Measurements from ENCODE around the gene SCT. TPM values are rescaled to one million over a fixed set of nuclear protein-coding genes. Genes with fewer than 3 reads are reported as not detected.

The SCT gene
- total and polyA plus RNA-seq, 2 experiments from 2014 or later: 2.6 TPM; not detected in 1

DNA sequence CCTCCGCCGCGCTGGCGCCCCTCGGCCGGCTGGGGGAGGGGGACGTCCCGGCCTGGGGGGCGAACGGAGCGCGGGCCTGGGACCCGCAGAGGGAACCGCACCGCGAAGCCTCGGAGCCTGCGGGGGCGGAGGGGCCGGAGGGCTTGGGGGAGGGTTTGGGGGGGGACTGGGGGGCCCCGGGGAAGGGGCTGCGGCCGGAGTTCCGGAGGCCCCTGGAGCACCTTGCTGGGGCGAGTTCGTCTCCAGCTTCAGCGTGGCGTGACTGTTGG lies 261 bp upstream of the SCT start:
- Mint-ChIP-seq H3K4me1 (peaks cover 21% of the 10 kb centered on the region), H3K36me3 (ENCODE audit: low read depth) (peaks cover 3% of the 10 kb centered on the region; the same call in 1 of the 3 replicates), H3K4me3 (peak overlapping the region; percentile 66; the same call in 2 of the 3 replicates), H3K27ac (no peak overlapping the region), H3K27me3 (ENCODE audit: insufficient read depth, low read depth, poor library complexity) (peaks cover 32% of the 10 kb centered on the region), H3K9me3 (peaks cover 15% of the 10 kb centered on the region)
- Histone ChIP-seq H3F3A (replicated peaks; ENCODE audit: low read depth) (0 out of 2 replicates have a peak, but pooled peaks cover 9% of the 10 kb centered on the region), H3K27me3 (ENCODE audit: insufficient read depth) (peaks cover 24% of the 10 kb centered on the region), H3K4me1 (ENCODE audit: insufficient read depth) (peaks cover 4% of the 10 kb centered on the region; the same call in 1 of the 2 replicates), H3K4me3 (peak overlapping the region; percentile 35; the same call in 1 of the 2 replicates), H3K79me2 (replicated peaks; ENCODE audit: insufficient read depth) (no peaks in the 10 kb centered on the region), H3K9me2 (ENCODE audit: insufficient read depth) (no peaks in the 10 kb centered on the region), H3K36me3 (ENCODE audit: insufficient read depth) (no peaks in the 10 kb centered on the region), H4K20me1 (replicated peaks; ENCODE audit: insufficient read depth) (no peaks in the 10 kb centered on the region), H2AFZ (no peak overlapping the region), H3K4me2 (no peak overlapping the region), H3K27ac (ENCODE audit: low read depth) (no peak overlapping the region)
- no peak for DNase-seq (ENCODE audit: low spot score)
- ATAC-seq: no peak
- TF ChIP-seq JUNB (IDR thresholded peaks at IDR 0.05; ENCODE audit: unreplicated experiment) (no peak), EZH2phosphoT487 (IDR thresholded peaks at IDR 0.05; ENCODE audit: unreplicated experiment) (no peak), ZNF331 (CRISPR knock-in tag; IDR thresholded peaks at IDR 0.05; ENCODE audit: low read depth) (no peak), ZNF114 (CRISPR knock-in tag; IDR thresholded peaks at IDR 0.05) (no peak), POLR2AphosphoS5 (IDR thresholded peaks at IDR 0.05; ENCODE audit: low read depth) (no peak)
- TF ChIP-seq, protein P1, sequence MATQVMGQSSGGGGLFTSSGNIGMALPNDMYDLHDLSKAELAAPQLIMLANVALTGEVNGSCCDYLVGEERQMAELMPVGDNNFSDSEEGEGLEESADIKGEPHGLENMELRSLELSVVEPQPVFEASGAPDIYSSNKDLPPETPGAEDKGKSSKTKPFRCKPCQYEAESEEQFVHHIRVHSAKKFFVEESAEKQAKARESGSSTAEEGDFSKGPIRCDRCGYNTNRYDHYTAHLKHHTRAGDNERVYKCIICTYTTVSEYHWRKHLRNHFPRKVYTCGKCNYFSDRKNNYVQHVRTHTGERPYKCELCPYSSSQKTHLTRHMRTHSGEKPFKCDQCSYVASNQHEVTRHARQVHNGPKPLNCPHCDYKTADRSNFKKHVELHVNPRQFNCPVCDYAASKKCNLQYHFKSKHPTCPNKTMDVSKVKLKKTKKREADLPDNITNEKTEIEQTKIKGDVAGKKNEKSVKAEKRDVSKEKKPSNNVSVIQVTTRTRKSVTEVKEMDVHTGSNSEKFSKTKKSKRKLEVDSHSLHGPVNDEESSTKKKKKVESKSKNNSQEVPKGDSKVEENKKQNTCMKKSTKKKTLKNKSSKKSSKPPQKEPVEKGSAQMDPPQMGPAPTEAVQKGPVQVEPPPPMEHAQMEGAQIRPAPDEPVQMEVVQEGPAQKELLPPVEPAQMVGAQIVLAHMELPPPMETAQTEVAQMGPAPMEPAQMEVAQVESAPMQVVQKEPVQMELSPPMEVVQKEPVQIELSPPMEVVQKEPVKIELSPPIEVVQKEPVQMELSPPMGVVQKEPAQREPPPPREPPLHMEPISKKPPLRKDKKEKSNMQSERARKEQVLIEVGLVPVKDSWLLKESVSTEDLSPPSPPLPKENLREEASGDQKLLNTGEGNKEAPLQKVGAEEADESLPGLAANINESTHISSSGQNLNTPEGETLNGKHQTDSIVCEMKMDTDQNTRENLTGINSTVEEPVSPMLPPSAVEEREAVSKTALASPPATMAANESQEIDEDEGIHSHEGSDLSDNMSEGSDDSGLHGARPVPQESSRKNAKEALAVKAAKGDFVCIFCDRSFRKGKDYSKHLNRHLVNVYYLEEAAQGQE (IDR thresholded peaks at IDR 0.05; ENCODE audit: unreplicated experiment): no peak
- TF ChIP-seq, protein P2, sequence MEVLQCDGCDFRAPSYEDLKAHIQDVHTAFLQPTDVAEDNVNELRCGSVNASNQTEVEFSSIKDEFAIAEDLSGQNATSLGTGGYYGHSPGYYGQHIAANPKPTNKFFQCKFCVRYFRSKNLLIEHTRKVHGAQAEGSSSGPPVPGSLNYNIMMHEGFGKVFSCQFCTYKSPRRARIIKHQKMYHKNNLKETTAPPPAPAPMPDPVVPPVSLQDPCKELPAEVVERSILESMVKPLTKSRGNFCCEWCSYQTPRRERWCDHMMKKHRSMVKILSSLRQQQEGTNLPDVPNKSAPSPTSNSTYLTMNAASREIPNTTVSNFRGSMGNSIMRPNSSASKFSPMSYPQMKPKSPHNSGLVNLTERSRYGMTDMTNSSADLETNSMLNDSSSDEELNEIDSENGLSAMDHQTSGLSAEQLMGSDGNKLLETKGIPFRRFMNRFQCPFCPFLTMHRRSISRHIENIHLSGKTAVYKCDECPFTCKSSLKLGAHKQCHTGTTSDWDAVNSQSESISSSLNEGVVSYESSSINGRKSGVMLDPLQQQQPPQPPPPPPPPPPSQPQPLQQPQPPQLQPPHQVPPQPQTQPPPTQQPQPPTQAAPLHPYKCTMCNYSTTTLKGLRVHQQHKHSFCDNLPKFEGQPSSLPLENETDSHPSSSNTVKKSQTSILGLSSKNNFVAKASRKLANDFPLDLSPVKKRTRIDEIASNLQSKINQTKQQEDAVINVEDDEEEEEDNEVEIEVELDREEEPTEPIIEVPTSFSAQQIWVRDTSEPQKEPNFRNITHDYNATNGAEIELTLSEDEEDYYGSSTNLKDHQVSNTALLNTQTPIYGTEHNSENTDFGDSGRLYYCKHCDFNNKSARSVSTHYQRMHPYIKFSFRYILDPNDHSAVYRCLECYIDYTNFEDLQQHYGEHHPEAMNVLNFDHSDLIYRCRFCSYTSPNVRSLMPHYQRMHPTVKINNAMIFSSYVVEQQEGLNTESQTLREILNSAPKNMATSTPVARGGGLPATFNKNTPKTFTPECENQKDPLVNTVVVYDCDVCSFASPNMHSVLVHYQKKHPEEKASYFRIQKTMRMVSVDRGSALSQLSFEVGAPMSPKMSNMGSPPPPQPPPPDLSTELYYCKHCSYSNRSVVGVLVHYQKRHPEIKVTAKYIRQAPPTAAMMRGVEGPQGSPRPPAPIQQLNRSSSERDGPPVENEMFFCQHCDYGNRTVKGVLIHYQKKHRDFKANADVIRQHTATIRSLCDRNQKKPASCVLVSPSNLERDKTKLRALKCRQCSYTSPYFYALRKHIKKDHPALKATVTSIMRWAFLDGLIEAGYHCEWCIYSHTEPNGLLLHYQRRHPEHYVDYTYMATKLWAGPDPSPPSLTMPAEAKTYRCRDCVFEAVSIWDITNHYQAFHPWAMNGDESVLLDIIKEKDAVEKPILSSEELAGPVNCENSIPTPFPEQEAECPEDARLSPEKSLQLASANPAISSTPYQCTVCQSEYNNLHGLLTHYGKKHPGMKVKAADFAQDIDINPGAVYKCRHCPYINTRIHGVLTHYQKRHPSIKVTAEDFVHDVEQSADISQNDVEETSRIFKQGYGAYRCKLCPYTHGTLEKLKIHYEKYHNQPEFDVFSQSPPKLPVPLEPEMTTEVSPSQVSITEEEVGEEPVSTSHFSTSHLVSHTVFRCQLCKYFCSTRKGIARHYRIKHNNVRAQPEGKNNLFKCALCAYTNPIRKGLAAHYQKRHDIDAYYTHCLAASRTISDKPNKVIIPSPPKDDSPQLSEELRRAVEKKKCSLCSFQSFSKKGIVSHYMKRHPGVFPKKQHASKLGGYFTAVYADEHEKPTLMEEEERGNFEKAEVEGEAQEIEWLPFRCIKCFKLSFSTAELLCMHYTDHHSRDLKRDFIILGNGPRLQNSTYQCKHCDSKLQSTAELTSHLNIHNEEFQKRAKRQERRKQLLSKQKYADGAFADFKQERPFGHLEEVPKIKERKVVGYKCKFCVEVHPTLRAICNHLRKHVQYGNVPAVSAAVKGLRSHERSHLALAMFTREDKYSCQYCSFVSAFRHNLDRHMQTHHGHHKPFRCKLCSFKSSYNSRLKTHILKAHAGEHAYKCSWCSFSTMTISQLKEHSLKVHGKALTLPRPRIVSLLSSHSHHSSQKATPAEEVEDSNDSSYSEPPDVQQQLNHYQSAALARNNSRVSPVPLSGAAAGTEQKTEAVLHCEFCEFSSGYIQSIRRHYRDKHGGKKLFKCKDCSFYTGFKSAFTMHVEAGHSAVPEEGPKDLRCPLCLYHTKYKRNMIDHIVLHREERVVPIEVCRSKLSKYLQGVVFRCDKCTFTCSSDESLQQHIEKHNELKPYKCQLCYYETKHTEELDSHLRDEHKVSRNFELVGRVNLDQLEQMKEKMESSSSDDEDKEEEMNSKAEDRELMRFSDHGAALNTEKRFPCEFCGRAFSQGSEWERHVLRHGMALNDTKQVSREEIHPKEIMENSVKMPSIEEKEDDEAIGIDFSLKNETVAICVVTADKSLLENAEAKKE (CRISPR knock-in tag; IDR thresholded peaks at IDR 0.05): no peak
- TF ChIP-seq, protein P3, sequence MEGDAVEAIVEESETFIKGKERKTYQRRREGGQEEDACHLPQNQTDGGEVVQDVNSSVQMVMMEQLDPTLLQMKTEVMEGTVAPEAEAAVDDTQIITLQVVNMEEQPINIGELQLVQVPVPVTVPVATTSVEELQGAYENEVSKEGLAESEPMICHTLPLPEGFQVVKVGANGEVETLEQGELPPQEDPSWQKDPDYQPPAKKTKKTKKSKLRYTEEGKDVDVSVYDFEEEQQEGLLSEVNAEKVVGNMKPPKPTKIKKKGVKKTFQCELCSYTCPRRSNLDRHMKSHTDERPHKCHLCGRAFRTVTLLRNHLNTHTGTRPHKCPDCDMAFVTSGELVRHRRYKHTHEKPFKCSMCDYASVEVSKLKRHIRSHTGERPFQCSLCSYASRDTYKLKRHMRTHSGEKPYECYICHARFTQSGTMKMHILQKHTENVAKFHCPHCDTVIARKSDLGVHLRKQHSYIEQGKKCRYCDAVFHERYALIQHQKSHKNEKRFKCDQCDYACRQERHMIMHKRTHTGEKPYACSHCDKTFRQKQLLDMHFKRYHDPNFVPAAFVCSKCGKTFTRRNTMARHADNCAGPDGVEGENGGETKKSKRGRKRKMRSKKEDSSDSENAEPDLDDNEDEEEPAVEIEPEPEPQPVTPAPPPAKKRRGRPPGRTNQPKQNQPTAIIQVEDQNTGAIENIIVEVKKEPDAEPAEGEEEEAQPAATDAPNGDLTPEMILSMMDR (conservative IDR thresholded peaks at IDR 0.05; ENCODE audit: low read depth in 2 of 2): no peak

All from GM23338 (cell line).